Esophagus muscularis mucosa (tissue), 4 donors: ENCODE data around the gene ATXN10. TPM values are rescaled to one million over a fixed set of nuclear protein-coding genes. Genes with fewer than 3 reads are reported as not detected.

Source experiments
- DNase-seq: peaks from one replicate; pipeline ENCODE4 v3.0.0-alpha.2; 2017; ENCODE audit errors: extremely low spot score
- H3K27ac ChIP-seq, 4 donors: fragments of 200-600 bp; sonication (generic); replicated peaks in 1 of 4; 1 replicate in 3 of 4; 2 replicates in 1 of 4; pipeline ENCODE4 v1.5.1; 2016 to 2019; ENCODE audit warnings: mild to moderate bottlenecking in 1 of 4
- H3K27me3 ChIP-seq, 4 donors: fragments of 200-600 bp; sonication (generic); one replicate each; pipeline versions ENCODE4 v1.5.1 to v1.6.0; 2016 to 2019
- H3K36me3 ChIP-seq, 4 donors: fragments of 200-600 bp; sonication (generic); one replicate each; pipeline ENCODE4 v1.5.1; 2016 to 2019
- H3K4me1 ChIP-seq, 4 donors: fragments of 200-600 bp; sonication (generic); one replicate each; pipeline ENCODE4 v1.5.1; 2016 to 2019
- H3K4me3 ChIP-seq, 4 donors: fragments of 200-600 bp; sonication (generic); 1 replicate in 2 of 4; 2 replicates in 2 of 4; pipeline ENCODE4 v1.5.1; 2016 to 2019; ENCODE audit warnings: mild to moderate bottlenecking in 4 of 4, moderate library complexity in 1 of 4
- H3K9me3 ChIP-seq, 4 donors: fragments of 200-600 bp; sonication (generic); 1 replicate in 3 of 4; 2 replicates in 1 of 4; pipeline ENCODE4 v1.5.1; 2016 to 2019
- EP300 ChIP-seq: sonication (generic); formaldehyde crosslinking; IDR thresholded peaks from one replicate; pipeline ENCODE4 v1.6.1; 2017; ENCODE audit warnings: antibody characterized with exemption
- POLR2A ChIP-seq: fragments of 450-650 bp; IDR thresholded peaks from one replicate; pipeline ENCODE4 v1.6.1; 2017; ENCODE audit warnings: antibody characterized with exemption, moderate library complexity, mild to moderate bottlenecking, low read depth
- POLR2AphosphoS5 ChIP-seq, 2 donors: sonication (generic); formaldehyde crosslinking; IDR thresholded peaks; one replicate each; pipeline ENCODE4 v1.6.1; 2017; ENCODE audit warnings: antibody characterized with exemption in 2 of 2
- WGBS: methylation state at CpG from one replicate; pipeline ENCODE4 v1.1.5; 2018; 5-methylcytosine and 5-hydroxymethylcytosine counted together
- intact Hi-C: fragments of 100-400 bp; cut with DNase I; formaldehyde crosslinking; loops from one replicate; pipeline ENCODE4 v1.15.1; 2023
- total RNA-seq, 4 donors: library from RNA; depleted of rRNA; stranded (reverse); fragments of >200 nt; gene quantifications; one replicate each; pipeline versions ENCODE4 v1.1.0 to v1.2.1, GENCODE V29; 2016
- TF ChIP-seq, protein P1 (sequence below), 3 experiments: fragments of 200-600 bp in 2 of 3; fragments of 450-650 bp in 1 of 3; sonication (generic) in 2 of 3; IDR thresholded peaks; one replicate each; pipeline ENCODE4 v1.5.1; 2017 to 2019; ENCODE audit warnings: antibody characterized with exemption in 3 of 3, mild to moderate bottlenecking in 2 of 3, moderate library complexity in 1 of 3

ATXN10 gene
- total RNA-seq, 4 donors from 2014 or later = 67.5 to 126 (median 91.2) TPM

- no peak overlapping the region for H3K4me3 ChIP-seq
- H3K27me3 ChIP-seq = peaks cover 0 to 53% (median 6%) of the 10 kb centered on the region in 4 donors
- 89% methylated on average over 3 of the region's 3 CpGs for WGBS
- intact Hi-C loops = no loop called here
- no peaks in the 10 kb centered on the region for H3K36me3 ChIP-seq
- TF ChIP-seq, protein P1, sequence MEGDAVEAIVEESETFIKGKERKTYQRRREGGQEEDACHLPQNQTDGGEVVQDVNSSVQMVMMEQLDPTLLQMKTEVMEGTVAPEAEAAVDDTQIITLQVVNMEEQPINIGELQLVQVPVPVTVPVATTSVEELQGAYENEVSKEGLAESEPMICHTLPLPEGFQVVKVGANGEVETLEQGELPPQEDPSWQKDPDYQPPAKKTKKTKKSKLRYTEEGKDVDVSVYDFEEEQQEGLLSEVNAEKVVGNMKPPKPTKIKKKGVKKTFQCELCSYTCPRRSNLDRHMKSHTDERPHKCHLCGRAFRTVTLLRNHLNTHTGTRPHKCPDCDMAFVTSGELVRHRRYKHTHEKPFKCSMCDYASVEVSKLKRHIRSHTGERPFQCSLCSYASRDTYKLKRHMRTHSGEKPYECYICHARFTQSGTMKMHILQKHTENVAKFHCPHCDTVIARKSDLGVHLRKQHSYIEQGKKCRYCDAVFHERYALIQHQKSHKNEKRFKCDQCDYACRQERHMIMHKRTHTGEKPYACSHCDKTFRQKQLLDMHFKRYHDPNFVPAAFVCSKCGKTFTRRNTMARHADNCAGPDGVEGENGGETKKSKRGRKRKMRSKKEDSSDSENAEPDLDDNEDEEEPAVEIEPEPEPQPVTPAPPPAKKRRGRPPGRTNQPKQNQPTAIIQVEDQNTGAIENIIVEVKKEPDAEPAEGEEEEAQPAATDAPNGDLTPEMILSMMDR (IDR thresholded peaks at IDR 0.05) = no peak
- TF ChIP-seq POLR2AphosphoS5 (IDR thresholded peaks at IDR 0.05) = no peak
- no peak for TF ChIP-seq EP300
- no peak for TF ChIP-seq POLR2A
- peaks cover 0 to 11% (median under 1%) of the 10 kb centered on the region in 4 donors for H3K4me1 ChIP-seq
- no peak for DNase-seq
- no peaks in the 10 kb centered on the region for H3K9me3 ChIP-seq
- H3K27ac ChIP-seq = no peak overlapping the region
These were observed 33.4 kb upstream of the ATXN10 start for GRCh38 chr22:45638197-45638596.

DNA sequence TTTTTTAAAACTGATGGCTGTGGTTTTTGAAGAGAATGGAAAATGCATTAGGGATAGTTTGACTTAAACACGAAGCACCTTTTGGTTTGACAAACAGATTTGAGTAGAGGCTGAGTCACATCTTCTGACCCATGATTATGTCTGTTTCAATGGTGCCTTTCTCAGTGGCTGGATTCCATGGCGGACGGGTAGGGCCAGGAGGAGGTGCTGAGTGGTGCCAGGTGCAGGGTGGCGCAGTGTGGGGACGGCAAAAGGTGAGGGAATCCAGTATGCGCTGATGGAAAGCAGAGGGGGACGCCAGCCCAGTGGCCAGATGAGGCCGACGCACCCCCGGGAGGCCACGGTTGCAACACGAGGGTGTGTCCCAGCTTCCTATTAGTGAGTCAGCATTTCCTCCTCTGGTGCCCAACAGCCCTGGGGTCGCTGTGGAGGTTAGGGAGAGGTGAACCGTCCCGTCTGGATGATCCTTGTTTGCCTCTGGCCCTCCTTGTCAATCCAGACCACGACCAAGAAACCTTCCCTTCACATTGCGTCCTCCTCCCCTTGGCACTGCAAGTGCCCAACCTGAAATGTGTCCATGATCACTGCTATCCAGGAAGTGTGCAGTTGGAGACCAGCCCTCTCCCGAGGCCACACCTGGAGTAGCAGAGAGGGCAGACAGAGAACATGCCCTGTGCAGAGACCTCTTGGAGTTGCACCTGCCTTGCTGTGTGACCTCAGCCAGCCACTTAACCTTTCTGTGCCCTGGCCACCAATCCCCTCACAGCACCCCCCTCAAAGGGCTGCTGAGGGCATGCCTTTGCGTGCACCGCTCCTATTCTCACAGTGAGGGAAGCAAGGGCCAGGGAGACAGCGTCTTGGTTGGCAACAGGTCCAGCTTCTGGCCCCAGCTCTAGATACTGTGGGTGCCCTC, 32.5 kb upstream of the ATXN10 start:
- Histone ChIP-seq H3K4me3 (no peak overlapping the region), H3K4me1 (peaks cover 0 to 10% (median 0%) of the 10 kb centered on the region in 4 donors), H3K27ac (no peak overlapping the region), H3K9me3 (no peaks in the 10 kb centered on the region), H3K27me3 (peaks cover 0 to 49% (median 6%) of the 10 kb centered on the region in 4 donors), H3K36me3 (no peaks in the 10 kb centered on the region)
- intact Hi-C loops = no loop called here
- no peak for DNase-seq
- TF ChIP-seq POLR2A (no peak), POLR2AphosphoS5 (IDR thresholded peaks at IDR 0.05) (peak; percentile 25 to 29), EP300 (no peak)
- TF ChIP-seq, protein P1 (IDR thresholded peaks at IDR 0.05) = no peak
- WGBS = 76% methylated on average over 16 of the region's 21 CpGs

DNA sequence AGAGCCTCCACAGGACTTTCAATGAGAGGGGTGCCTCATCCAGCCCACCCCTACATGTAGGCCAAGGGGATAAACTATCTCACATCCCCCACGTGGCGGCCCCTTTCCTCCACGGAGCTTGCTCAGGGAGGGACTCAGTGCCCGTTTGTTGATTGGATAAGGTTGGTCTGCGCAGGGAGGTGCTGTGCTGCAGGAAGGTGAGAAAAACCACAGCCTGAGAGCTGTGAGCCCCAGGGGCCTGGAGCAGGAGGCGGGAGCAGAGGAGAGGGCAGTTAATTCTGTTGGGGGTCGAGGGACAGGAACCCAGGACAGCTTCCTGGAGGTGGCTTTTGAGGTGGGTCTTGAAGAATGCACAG, 31.9 kb upstream of the ATXN10 start:
- no peak overlapping the region for H3K4me3 ChIP-seq
- DNase-seq = no peak
- intact Hi-C loops = loop anchor here (5.0 to 10.0 kb wide), 2 partner anchors 195 to 228 kb away; no protein-coding TSS in a partner anchor
- H3K4me1 ChIP-seq = peaks cover 0 to 10% (median 0%) of the 10 kb centered on the region in 4 donors
- WGBS = 51% methylated on average over 7 of the region's 7 CpGs
- TF ChIP-seq EP300 = no peak
- no peak for TF ChIP-seq POLR2AphosphoS5 (IDR thresholded peaks at IDR 0.05)
- no peak for TF ChIP-seq POLR2A
- TF ChIP-seq, protein P1 (IDR thresholded peaks at IDR 0.05) = no peak
- peaks cover 0 to 49% (median 6%) of the 10 kb centered on the region in 4 donors for H3K27me3 ChIP-seq
- no peaks in the 10 kb centered on the region for H3K36me3 ChIP-seq
- no peaks in the 10 kb centered on the region for H3K9me3 ChIP-seq
- H3K27ac ChIP-seq = no peak overlapping the region

DNA sequence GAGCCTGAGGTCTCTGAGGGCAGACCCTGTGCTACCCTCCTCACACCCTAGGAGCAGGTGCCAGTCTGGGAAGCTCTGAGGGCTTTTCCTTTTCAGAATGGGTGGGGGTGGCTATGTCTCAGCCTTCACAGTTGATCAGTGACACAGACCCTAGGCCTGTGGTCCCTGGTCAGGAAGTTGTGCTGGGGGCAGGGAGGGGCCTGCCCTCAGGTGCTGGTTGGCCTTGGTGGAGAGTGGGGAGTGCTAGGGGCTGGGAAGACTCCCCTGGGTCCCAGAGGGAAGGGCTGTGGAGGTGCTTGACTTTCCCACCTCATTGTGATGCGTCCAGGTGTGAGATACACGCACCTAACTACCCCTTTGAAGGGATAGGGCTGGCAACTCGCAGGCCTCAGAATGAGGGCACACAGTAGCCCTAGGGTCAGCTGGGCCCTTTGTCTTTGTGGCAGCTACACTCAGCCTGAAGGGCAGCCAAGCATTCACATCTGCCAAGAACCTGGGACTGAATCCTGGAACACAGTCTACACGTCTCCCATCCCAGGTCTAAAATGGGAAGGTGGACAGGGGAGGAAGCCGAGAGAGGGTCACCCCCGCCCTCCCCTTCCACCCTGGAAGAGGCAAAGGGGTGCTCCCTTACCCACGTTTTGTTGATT, 31.2 kb upstream of the ATXN10 start:
- no peak for DNase-seq
- H3K27ac ChIP-seq = no peak overlapping the region
- peaks cover 0 to 53% (median 7%) of the 10 kb centered on the region in 4 donors for H3K27me3 ChIP-seq
- 72% methylated on average over 7 of the region's 7 CpGs for WGBS
- no peaks in the 10 kb centered on the region for H3K9me3 ChIP-seq
- intact Hi-C loops = loop anchor here (5.0 to 10.0 kb wide), 2 partner anchors 194 to 227 kb away; no protein-coding TSS in a partner anchor
- H3K4me1 ChIP-seq = peaks cover 3 to 13% (median 3%) of the 10 kb centered on the region in 4 donors
- no peak overlapping the region for H3K4me3 ChIP-seq
- no peaks in the 10 kb centered on the region for H3K36me3 ChIP-seq
- TF ChIP-seq EP300 = no peak
- TF ChIP-seq POLR2A = no peak
- TF ChIP-seq POLR2AphosphoS5 (IDR thresholded peaks at IDR 0.05) = no peak
- TF ChIP-seq, protein P1 (IDR thresholded peaks at IDR 0.05) = no peak
